Uterus (tissue), 2 donors: ENCODE data around the gene PRRC2B.

Source experiments
- CTCF ChIP-seq, 4 experiments: fragments of 200-600 bp in 2 of 4; fragments of 450-650 bp in 2 of 4; sonication (generic) in 2 of 4; IDR thresholded peaks; one replicate each; pipeline ENCODE4 v1.5.1; 2016 to 2019; ENCODE audit warnings: antibody characterized with exemption in 4 of 4, mild to moderate bottlenecking in 2 of 4, moderate library complexity in 1 of 4
- POLR2A ChIP-seq, 2 donors: fragments of 450-650 bp; IDR thresholded peaks; one replicate each; pipeline ENCODE4 v1.6.1; 2016; ENCODE audit warnings: antibody characterized with exemption in 2 of 2, mild to moderate bottlenecking in 1 of 2, moderate library complexity in 1 of 2

DNA sequence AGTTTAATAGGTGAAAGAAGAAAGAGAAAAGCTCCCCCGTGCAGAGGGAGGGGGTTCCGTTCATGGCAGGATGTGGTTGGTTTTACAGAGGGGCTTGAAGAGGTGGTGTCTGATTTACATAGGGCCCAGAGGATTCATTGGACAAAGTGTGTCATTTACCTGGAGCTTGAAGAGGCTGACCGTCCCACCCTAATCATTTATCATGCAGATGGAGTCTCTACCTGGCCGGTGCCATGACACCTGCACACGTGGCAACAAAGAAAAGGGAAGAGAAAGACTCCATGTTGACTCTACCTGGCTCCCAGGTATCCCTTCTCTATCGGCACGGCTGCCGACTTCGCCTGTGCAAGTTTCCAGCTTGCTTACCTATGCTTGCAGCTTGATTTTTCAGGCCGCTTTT is 35.3 kb upstream of the PRRC2B start:
- TF ChIP-seq CTCF (IDR thresholded peaks at IDR 0.05) (no peak), POLR2A (IDR thresholded peaks at IDR 0.05) (no peak)
